ENCODE data around the gene IYD. TPM values are rescaled to one million over a fixed set of nuclear protein-coding genes. Genes with fewer than 3 reads are reported as not detected.

Gene IYD
- total and polyA plus RNA-seq, 2 donors: 0.02 TPM; not detected in 1

GRCh38 chr6:150416128-150416527 lies 47.3 kb downstream of the IYD start:
- 86% methylated on average over 2 of the region's 2 CpGs for WGBS
- Histone ChIP-seq H3K27me3 (ENCODE audit: control insufficient read depth in 2 of 2, insufficient read depth in 1 of 2, low read length in 1 of 2) (peaks cover 2 to 18% of the 10 kb centered on the region in 2 donors), H3K4me3 (ENCODE audit: low read length in 2 of 2) (no peak overlapping the region), H3K9me3 (ENCODE audit: control insufficient read depth in 2 of 2, insufficient read depth in 1 of 2, low read length in 1 of 2) (peaks cover 0 to 6% of the 10 kb centered on the region in 2 donors), H3K36me3 (ENCODE audit: control insufficient read depth in 2 of 2, insufficient read depth in 2 of 2, low read length in 1 of 2) (no peaks in the 10 kb centered on the region), H3K4me1 (ENCODE audit: control insufficient read depth in 2 of 2, insufficient read depth in 2 of 2, low read length in 2 of 2) (peaks cover 4 to 17% of the 10 kb centered on the region in 2 donors), H3K27ac (ENCODE audit: low read depth in 1 of 2, low read length in 1 of 2) (no peak overlapping the region)
- DNase-seq (ENCODE audit: low read depth in 6 of 9, low spot score in 9 of 9): no peak

- H3K27me3 ChIP-seq (ENCODE audit: control insufficient read depth in 2 of 2, insufficient read depth in 1 of 2, low read length in 1 of 2): peaks cover 2 to 18% of the 10 kb centered on the region in 2 donors
- WGBS: 88% methylated on average over 6 of the region's 6 CpGs
- no peaks in the 10 kb centered on the region for H3K36me3 ChIP-seq (ENCODE audit: control insufficient read depth in 2 of 2, insufficient read depth in 2 of 2, low read length in 1 of 2)
- DNase-seq (ENCODE audit: low read depth in 6 of 9, low spot score in 9 of 9): no peak
- peaks cover 0 to 6% of the 10 kb centered on the region in 2 donors for H3K9me3 ChIP-seq (ENCODE audit: control insufficient read depth in 2 of 2, insufficient read depth in 1 of 2, low read length in 1 of 2)
- H3K27ac ChIP-seq (ENCODE audit: low read depth in 1 of 2, low read length in 1 of 2): no peak overlapping the region
- peaks cover 4 to 17% of the 10 kb centered on the region in 2 donors for H3K4me1 ChIP-seq (ENCODE audit: control insufficient read depth in 2 of 2, insufficient read depth in 2 of 2, low read length in 2 of 2)
- no peak overlapping the region for H3K4me3 ChIP-seq (ENCODE audit: low read length in 2 of 2)
Observed at GRCh38 chr6:150417250-150417649, 48.4 kb downstream of the IYD start.

GRCh38 chr6:150417899-150418826 lies 49.4 kb downstream of the IYD start:
- peak overlapping the region; percentile 48 to 64 for H3K4me3 ChIP-seq (ENCODE audit: low read length in 2 of 2)
- peaks cover 4 to 17% of the 10 kb centered on the region in 2 donors for H3K4me1 ChIP-seq (ENCODE audit: control insufficient read depth in 2 of 2, insufficient read depth in 2 of 2, low read length in 2 of 2)
- H3K9me3 ChIP-seq (ENCODE audit: control insufficient read depth in 2 of 2, insufficient read depth in 1 of 2, low read length in 1 of 2): peaks cover 0 to 6% of the 10 kb centered on the region in 2 donors
- no peaks in the 10 kb centered on the region for H3K36me3 ChIP-seq (ENCODE audit: control insufficient read depth in 2 of 2, insufficient read depth in 2 of 2, low read length in 1 of 2)
- peaks cover 2 to 15% of the 10 kb centered on the region in 2 donors for H3K27me3 ChIP-seq (ENCODE audit: control insufficient read depth in 2 of 2, insufficient read depth in 1 of 2, low read length in 1 of 2)
- peak; percentile 40 to 89 (median 74) for DNase-seq (ENCODE audit: low read depth in 6 of 9, low spot score in 9 of 9)
- 4% methylated on average over 12 of the region's 12 CpGs for WGBS
- H3K27ac ChIP-seq (ENCODE audit: low read depth in 1 of 2, low read length in 1 of 2): peak overlapping the region; percentile 2 to 72

- H3K27me3 ChIP-seq (ENCODE audit: control insufficient read depth in 2 of 2, insufficient read depth in 1 of 2, low read length in 1 of 2): peaks cover 2 to 12% of the 10 kb centered on the region in 2 donors
- 7% methylated on average over 23 of the region's 23 CpGs for WGBS
- H3K36me3 ChIP-seq (ENCODE audit: control insufficient read depth in 2 of 2, insufficient read depth in 2 of 2, low read length in 1 of 2): no peaks in the 10 kb centered on the region
- H3K4me1 ChIP-seq (ENCODE audit: control insufficient read depth in 2 of 2, insufficient read depth in 2 of 2, low read length in 2 of 2): peaks cover 4 to 17% of the 10 kb centered on the region in 2 donors
- peak overlapping the region; percentile 53 to 72 for H3K27ac ChIP-seq (ENCODE audit: low read depth in 1 of 2, low read length in 1 of 2)
- DNase-seq (ENCODE audit: low read depth in 6 of 9, low spot score in 9 of 9): peak in 6 of 9 donors; percentile 33 to 77 (median 57)
- peak overlapping the region; percentile 48 to 64 for H3K4me3 ChIP-seq (ENCODE audit: low read length in 2 of 2)
- peaks cover 0 to 10% of the 10 kb centered on the region in 2 donors for H3K9me3 ChIP-seq (ENCODE audit: control insufficient read depth in 2 of 2, insufficient read depth in 1 of 2, low read length in 1 of 2)
Observed at GRCh38 chr6:150418827-150419594, 50.2 kb downstream of the IYD start.

- Histone ChIP-seq H3K36me3 (ENCODE audit: control insufficient read depth in 2 of 2, insufficient read depth in 2 of 2, low read length in 1 of 2) (no peaks in the 10 kb centered on the region), H3K9me3 (ENCODE audit: control insufficient read depth in 2 of 2, insufficient read depth in 1 of 2, low read length in 1 of 2) (peaks cover 0 to 24% of the 10 kb centered on the region in 2 donors), H3K27me3 (ENCODE audit: control insufficient read depth in 2 of 2, insufficient read depth in 1 of 2, low read length in 1 of 2) (peaks cover 0 to 8% of the 10 kb centered on the region in 2 donors), H3K4me3 (ENCODE audit: low read length in 2 of 2) (no peak overlapping the region), H3K27ac (ENCODE audit: low read depth in 1 of 2, low read length in 1 of 2) (no peak overlapping the region), H3K4me1 (ENCODE audit: control insufficient read depth in 2 of 2, insufficient read depth in 2 of 2, low read length in 2 of 2) (peaks cover 4 to 17% of the 10 kb centered on the region in 2 donors)
- WGBS: over 99% methylated on average over 2 of the region's 2 CpGs
- no peak for DNase-seq (ENCODE audit: low read depth in 6 of 9, low spot score in 9 of 9)
Observed at GRCh38 chr6:150420428-150420827, 51.6 kb downstream of the IYD start.

- Histone ChIP-seq H3K27ac (ENCODE audit: low read depth in 1 of 2, low read length in 1 of 2) (no peak overlapping the region), H3K4me1 (ENCODE audit: control insufficient read depth in 2 of 2, insufficient read depth in 2 of 2, low read length in 2 of 2) (peaks cover 4 to 17% of the 10 kb centered on the region in 2 donors), H3K27me3 (ENCODE audit: control insufficient read depth in 2 of 2, insufficient read depth in 1 of 2, low read length in 1 of 2) (peaks cover 0 to 8% of the 10 kb centered on the region in 2 donors), H3K9me3 (ENCODE audit: control insufficient read depth in 2 of 2, insufficient read depth in 1 of 2, low read length in 1 of 2) (peaks cover 0 to 28% of the 10 kb centered on the region in 2 donors), H3K36me3 (ENCODE audit: control insufficient read depth in 2 of 2, insufficient read depth in 2 of 2, low read length in 1 of 2) (no peaks in the 10 kb centered on the region), H3K4me3 (ENCODE audit: low read length in 2 of 2) (no peak overlapping the region)
- DNase-seq (ENCODE audit: low read depth in 6 of 9, low spot score in 9 of 9): no peak
- whole genome bisulfite sequencing: 91% methylated on average over 3 of the region's 3 CpGs
Observed at GRCh38 chr6:150420926-150421325, 52.1 kb downstream of the IYD start.

- Histone ChIP-seq H3K36me3 (ENCODE audit: control insufficient read depth in 2 of 2, insufficient read depth in 2 of 2, low read length in 1 of 2) (no peaks in the 10 kb centered on the region), H3K27me3 (ENCODE audit: control insufficient read depth in 2 of 2, insufficient read depth in 1 of 2, low read length in 1 of 2) (no peaks in the 10 kb centered on the region), H3K4me3 (ENCODE audit: low read length in 2 of 2) (no peak overlapping the region), H3K9me3 (ENCODE audit: control insufficient read depth in 2 of 2, insufficient read depth in 1 of 2, low read length in 1 of 2) (peaks cover 0 to 21% of the 10 kb centered on the region in 2 donors), H3K4me1 (ENCODE audit: control insufficient read depth in 2 of 2, insufficient read depth in 2 of 2, low read length in 2 of 2) (no peaks in the 10 kb centered on the region), H3K27ac (ENCODE audit: low read depth in 1 of 2, low read length in 1 of 2) (no peak overlapping the region)
- DNase-seq (ENCODE audit: low read depth in 6 of 9, low spot score in 9 of 9): no peak
- 98% methylated on average over 8 of the region's 8 CpGs for WGBS
Observed at GRCh38 chr6:150425508-150425907, 56.7 kb downstream of the IYD start.

- Histone ChIP-seq H3K9me3 (ENCODE audit: control insufficient read depth in 2 of 2, insufficient read depth in 1 of 2, low read length in 1 of 2) (peaks cover 0 to 21% of the 10 kb centered on the region in 2 donors), H3K4me3 (ENCODE audit: low read length in 2 of 2) (no peak overlapping the region), H3K27me3 (ENCODE audit: control insufficient read depth in 2 of 2, insufficient read depth in 1 of 2, low read length in 1 of 2) (no peaks in the 10 kb centered on the region), H3K4me1 (ENCODE audit: control insufficient read depth in 2 of 2, insufficient read depth in 2 of 2, low read length in 2 of 2) (no peaks in the 10 kb centered on the region), H3K27ac (ENCODE audit: low read depth in 1 of 2, low read length in 1 of 2) (no peak overlapping the region), H3K36me3 (ENCODE audit: control insufficient read depth in 2 of 2, insufficient read depth in 2 of 2, low read length in 1 of 2) (no peaks in the 10 kb centered on the region)
- 85% methylated on average over 8 of the region's 8 CpGs for WGBS
- DNase-seq (ENCODE audit: low read depth in 6 of 9, low spot score in 9 of 9): no peak
Observed at GRCh38 chr6:150426198-150426597, 57.4 kb downstream of the IYD start.

Data from thymus (tissue), 11 donors.